GM19467 (cell line): ENCODE data around the gene CEP85.

Experiments used
- ATAC-seq: cut with Tn5 transposase; IDR thresholded peaks from one replicate; pipeline ENCODE4 v1.9.1; 2021; ENCODE audit warnings: mild to moderate bottlenecking, moderate library complexity; ENCODE audit not compliant: unreplicated experiment

Gene CEP85

DNA sequence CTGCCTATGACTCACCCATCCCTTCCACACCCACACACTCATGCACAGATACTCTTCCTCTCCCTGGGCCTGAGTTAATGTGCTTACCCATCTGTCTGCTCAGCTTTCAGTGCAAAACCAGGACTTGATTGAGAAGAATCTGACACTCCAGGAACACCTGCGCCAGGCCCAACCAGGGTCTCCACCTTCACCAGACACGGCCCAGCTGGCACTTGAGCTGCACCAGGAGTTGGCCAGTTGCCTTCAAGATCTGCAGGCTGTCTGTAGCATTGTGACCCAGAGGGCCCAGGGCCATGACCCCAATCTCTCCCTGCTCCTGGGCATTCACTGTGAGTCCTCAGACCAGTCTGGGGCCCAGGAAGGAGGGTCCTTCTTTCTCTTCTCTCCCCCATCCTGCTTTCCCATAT is 42.4 kb downstream of the CEP85 start:
- ATAC-seq = no peak

DNA sequence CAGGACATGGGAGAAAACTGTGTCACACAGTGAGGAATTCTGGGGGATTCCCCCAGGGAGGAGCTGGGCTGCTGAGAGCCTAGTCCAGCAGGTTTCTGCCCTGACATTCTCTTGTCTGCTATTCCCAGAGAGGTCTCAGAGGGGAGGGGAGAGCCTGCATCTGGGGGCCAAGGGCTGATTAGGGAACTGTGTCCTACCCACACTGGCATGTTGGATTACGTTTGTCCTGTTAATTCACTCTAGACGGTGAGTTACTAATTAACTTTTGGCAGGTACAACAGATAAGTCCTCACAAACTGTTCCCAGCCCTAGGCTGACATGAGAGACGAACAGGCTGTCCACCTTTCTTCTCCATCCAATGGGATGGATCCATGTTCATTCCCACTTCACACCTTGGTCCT is 43.3 kb downstream of the CEP85 start:
- ATAC-seq = no peak

GRCh38 chr1:26277719-26278118 is 43.7 kb downstream of the CEP85 start:
- ATAC-seq = no peak

DNA sequence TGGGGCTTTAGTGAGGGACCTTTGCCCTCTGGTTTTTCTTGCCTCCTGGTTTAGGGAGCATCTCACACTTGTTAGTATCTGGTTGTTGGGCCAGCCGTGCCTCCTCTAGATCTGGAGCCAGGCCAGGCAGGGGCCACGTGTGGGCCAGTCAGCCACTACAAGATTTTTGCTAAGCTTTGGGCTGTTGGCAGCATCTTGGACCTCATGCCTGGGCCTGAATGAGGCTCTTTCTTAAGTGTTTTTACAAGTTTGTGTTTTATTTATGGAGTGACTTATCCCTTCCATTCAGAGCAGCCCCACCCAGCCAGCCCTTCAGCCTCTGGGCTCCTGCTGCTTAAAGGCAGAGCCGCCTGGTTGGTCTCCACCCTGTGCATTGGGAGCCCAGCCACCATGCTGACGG is 44.3 kb downstream of the CEP85 start:
- no peak for ATAC-seq

DNA sequence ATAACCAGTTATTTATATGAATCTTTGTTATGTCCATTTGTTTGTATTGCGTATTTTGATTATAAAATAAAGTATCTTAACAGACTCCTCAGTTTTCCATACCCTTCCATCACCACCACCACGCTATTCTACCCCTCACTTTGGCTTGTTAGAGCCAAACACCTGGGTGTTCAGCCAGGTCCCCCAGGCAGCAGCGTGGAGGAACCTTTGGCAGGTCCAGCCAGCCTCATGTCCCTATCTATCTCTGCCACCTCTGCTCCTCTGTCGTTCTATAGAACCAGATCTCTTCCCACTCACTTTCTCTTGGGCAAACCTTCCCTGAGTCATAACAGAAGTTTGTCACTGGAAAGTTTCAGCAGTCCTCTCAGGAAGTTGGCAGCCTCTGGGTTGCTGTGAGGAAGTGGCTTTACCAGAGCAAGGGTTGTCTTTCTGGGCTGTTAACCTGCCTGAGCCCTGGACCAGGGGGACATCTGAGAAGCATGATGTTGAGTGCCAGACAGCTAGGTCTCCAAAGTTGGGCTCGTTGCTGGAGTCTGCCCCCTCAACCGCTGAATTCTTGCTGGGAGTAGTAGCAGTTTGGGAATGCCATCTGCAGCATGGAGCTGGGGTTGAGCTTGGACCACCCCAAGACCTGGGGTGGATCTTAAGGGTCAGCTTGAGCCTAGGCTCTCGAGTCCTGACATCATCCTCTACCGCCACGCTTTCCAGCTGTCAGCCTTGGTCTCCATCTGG is 44.9 kb downstream of the CEP85 start:
- no peak for ATAC-seq

DNA sequence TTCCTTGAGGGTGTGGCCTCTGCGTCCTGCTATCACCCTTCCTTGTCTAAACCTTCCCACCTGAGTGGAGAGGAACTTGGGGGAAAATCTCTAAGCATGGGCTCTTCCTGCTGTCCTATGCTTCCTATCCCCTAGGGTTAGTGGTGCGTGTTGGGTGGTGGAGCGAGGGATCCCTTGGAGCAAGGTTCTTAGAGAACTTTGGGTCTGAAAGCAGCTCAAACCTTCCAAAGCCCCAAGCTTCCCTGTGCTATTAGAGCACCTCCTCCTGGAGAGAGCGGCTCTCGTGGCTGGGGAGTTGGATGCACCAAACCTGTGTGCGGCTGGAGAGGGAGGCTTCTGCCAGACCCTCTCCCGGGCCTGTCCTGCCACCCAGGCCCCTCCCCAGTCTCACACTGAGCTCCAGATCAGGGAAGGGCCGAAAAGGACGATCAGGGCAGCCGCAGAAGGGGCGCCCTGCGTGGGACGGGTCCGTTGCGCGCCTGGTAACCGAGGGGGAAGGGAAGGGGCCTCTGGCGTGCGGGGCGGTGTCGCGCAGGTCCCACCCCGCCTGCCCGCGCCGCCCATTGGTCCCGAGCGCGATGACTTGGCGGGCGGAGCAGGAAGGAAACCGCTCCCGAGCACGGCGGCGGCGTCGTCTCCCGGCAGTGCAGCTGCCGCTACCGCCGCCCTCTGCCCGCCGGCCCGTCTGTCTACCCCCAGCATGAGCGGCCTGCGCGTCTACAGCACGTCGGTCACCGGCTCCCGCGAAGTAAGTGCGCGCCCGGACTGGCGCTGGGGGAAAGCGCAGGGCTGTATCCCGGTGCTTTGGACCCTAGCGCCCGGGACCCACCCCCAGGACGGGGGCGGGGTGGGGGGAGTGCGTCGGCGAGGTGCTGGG is 45.7 kb downstream of the CEP85 start, which contains the start of gene SH3BGRL3:
Gene SH3BGRL3 (plus strand): TSS at position 631 of the 877 bp plus-strand sequence. CDS start 70 bp downstream, at position 701.
- peak; percentile 69 for ATAC-seq

DNA sequence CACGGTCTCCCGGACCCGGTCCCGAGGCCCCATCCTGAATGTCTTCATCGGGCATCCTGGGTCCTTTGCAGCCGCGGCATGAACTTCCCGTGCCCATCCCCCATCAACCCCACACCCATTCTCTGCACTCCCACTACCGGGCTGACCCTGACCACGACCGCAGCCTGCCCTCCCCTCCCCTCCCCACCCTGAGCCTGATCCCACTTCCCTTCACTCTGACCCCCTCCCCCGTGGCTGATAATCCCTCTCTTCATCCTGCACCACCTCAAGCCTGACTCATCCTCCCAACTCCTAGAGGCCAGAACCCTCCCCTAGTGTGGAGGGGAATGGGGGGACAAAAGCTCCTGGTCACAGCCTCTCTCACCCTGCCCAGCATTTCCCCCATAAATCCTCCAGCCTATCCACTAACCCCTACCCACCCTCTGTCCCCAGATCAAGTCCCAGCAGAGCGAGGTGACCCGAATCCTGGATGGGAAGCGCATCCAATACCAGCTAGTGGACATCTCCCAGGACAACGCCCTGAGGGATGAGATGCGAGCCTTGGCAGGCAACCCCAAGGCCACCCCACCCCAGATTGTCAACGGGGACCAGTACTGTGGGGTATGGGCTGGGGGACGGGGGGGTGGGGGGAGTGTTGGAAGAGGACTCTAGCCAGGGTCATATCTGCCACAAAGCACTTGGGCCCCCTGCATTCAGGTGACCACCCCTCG is 46.5 kb downstream of the CEP85 start:
- no peak for ATAC-seq

DNA sequence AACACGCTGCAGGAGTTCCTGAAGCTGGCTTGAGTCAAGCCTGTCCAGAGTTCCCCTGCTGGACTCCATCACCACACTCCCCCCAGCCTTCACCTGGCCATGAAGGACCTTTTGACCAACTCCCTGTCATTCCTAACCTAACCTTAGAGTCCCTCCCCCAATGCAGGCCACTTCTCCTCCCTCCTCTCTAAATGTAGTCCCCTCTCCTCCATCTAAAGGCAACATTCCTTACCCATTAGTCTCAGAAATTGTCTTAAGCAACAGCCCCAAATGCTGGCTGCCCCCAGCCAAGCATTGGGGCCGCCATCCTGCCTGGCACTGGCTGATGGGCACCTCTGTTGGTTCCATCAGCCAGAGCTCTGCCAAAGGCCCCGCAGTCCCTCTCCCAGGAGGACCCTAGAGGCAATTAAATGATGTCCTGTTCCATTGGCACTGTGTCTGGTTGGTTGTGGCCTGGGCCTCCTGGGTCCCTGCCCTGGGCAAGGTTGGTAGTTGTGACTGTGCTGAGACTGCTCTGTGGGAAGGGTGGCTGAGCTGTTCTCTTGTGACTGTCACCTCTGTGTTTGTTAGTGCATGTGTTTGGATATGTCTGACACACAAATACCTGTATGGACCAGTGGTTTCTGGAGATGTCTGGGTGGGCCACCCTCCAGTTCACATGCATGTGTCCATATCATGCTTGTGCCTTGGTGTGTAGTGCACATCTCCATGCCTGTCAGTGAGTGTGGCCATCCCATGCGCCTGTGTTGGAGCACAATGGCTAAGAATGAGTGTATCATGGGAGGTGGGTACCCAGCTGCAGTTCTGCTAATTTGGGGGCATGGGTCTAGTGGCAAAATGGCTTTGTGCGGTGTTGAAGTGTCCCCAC is 47.3 kb downstream of the CEP85 start:
- no peak for ATAC-seq

DNA sequence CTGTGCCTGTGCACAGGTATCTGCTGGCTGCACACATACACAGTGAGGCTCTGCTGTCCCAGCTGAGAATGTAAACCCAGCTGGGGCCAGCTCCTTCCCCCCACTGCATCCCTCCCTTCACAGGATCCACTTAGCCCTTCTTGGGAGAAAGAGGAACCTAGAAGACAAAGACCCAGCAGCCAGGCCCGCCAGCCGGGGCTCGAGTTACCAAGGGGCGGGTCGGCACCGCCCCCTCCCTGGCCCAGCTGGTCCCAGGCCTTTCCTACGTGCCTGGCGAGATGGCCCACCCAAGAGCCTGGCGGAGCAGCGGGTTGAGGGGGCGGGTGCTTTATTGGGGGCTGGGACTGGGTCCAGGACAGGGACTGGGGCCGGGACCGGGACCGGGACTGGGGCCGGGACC is 48.0 kb downstream of the CEP85 start:
- no peak for ATAC-seq

- no peak for ATAC-seq
Measured at GRCh38 chr1:26282401-26282918, 48.5 kb downstream of the CEP85 start.

DNA sequence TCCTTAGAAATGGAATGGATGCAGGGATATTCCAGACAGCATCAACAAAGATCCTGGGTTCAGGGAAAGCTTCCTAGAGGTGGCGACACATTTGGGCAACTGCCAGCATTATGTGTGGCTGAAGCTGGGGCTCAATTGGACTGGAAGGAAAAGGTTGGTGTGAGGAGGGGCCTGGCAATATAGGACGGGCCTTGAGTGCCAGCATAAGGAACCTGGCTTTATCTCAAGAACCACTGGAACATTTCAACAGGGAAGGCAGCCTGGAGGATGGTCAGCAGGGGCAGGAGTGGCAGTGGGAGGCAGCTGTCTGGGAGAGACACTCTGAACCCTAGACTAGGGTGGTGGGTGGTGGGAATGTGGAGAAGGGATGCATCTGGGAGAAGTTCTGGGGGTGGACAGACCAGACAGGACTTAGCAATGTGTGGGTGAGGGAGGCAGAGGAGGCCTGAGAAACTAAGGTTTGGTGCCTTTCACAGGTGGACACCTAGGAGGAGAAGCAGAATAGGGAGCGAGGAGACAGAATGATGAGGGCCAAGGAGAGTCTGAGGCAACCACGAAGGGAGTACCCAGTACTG is 49.4 kb downstream of the CEP85 start:
- no peak for ATAC-seq

- no peak for ATAC-seq
Measured at GRCh38 chr1:26283871-26284596, 50.0 kb downstream of the CEP85 start.

- no peak for ATAC-seq
Measured at GRCh38 chr1:26284597-26285347, 50.8 kb downstream of the CEP85 start.

DNA sequence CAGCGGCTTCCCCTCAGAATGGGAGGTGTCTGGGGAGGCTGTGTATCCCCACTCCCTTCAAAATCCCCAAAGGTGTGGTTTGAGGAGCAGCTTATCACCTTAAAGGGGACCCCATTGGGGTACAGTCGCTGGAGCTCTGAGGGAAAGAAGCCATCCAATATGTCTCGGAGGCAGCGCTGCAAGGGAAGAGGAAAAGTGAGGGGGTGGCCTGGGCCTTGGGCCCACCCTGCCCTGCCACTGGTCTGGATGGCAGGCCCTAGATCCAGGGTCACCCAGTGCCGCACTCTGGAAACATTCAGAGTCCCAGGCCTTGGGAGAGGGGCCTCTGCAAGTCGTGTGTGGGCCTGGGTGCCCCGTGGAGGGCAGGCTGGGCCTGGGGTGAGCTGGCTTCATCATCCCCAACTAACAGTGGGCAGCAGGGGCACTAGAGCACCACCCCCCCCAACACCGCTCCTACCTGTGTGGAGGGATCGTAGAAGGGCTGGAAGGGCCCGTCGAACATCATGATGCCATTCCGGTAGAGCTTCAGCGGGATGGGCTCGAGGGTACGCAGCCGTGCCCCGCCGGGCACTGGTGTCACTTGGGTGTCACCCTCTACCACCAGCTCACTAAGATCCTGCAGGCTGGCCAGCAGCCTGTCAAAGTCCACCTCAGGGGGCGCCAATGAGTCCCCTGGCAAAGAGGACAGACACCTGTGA is 51.5 kb downstream of the CEP85 start:
- no peak for ATAC-seq

- ATAC-seq = no peak
Measured at GRCh38 chr1:26286064-26286416, 52.0 kb downstream of the CEP85 start.

DNA sequence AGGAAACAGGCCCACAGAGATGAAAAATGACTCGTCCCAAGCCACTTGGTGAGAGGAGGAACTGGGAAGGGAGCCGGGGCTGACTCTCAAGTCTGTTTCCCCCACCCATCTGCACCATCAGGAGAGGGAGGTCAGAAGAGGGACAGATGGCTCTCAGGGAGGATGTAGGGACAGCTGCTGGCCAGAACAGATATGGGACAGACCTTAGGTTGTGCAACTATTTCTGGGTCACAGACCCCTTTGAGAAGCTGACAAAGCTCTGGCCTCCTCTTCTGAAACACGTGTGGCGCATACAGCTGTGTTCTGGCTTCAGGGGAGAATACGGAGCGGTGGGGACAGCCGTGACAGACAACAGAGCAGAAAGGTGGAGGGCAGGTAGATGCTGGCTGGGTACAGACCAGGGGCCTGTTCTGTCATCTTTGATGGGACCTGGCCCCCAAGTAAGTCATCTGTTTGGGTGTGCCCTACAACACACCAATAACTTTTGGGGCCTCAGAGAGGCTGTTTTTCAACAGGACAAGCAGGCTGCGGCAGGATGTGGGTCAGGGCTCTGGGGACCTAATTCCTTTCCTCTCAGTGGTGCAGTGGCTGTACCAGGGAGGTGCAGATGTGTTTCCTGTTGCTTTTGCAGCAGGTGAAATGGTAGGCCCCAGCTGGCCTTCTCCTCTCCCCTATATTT is 53.2 kb downstream of the CEP85 start:
- peak; percentile 41 for ATAC-seq

DNA sequence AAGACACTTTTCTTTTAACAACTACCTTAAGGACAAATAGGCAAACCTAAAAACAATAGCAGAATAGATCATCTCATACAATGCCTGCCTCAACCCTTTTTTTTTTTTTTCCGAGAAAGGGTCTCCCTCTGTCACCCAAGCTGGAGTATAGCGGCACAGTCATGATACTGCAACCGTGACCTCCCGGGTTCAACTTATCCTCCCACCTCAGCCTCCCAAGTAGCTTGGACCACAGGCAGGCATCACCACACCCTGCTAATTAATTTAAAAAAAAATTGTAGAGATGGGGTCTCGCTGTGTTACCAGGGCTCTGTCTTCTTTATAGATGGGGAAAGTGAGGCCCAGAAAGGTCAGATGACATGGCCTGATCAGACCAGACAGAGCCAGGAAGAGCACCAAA is 53.8 kb downstream of the CEP85 start:
- ATAC-seq = no peak
